SK-N-SH (cell line): ENCODE data around the gene SETBP1. TPM values are rescaled to one million over a fixed set of nuclear protein-coding genes. Genes with fewer than 3 reads are reported as not detected.

Experiments used
- CTCF ChIA-PET: fragments of 300-600, 350-600 bp; formaldehyde crosslinking; extraction: SDS; loops from one replicate; lab custom pipeline; 2021; lab: Yijun Ruan, JAX
- POLR2A ChIA-PET: fragments of 350-600 bp; sonication (Branson Sonifier 250); formaldehyde crosslinking; extraction: SDS; loops from one replicate; lab custom pipeline; 2020; ENCODE audit warnings: antibody characterized with exemption, inconsistent platforms; lab: Yijun Ruan, JAX
- DNase-seq: peaks from one replicate; pipeline ENCODE4 v3.0.0; 2012
- H2AFZ ChIP-seq: fragments of 200-600 bp; sonication (generic); 2 replicates; pipeline ENCODE4 v1.8.1; 2016; ENCODE audit warnings: antibody characterized with exemption, mild to moderate bottlenecking, low read depth
- H3F3A ChIP-seq: fragments of 200-600 bp; sonication (generic); replicated peaks from 2 replicates; pipeline ENCODE3; 2016; ENCODE audit warnings: antibody characterized with exemption, mild to moderate bottlenecking; ENCODE audit not compliant: insufficient read depth
- H3K27ac ChIP-seq, 2 experiments: fragments of 200-500 bp in 1 of 2; fragments of 200-600 bp in 1 of 2; sonication (Bioruptor generic) in 1 of 2; sonication (generic), shearing (Covaris generic) in 1 of 2; 2 replicates each; pipeline versions ENCODE4 v1.5.1 to v1.6.1; 2014 to 2016; ENCODE audit warnings: low read depth in 2 of 2, inconsistent platforms in 1 of 2, low read length in 1 of 2, mild to moderate bottlenecking in 1 of 2, mixed read lengths in 1 of 2
- H3K27me3 ChIP-seq: fragments of 200-600 bp; sonication (generic), shearing (Covaris generic); 2 replicates; pipeline ENCODE4 v1.6.1; 2016; ENCODE audit warnings: mixed run types; ENCODE audit not compliant: insufficient read depth
- H3K36me3 ChIP-seq, 2 experiments: fragments of 200-500 bp in 1 of 2; fragments of 200-600 bp in 1 of 2; sonication (Bioruptor generic) in 1 of 2; sonication (generic) in 1 of 2; replicated peaks in 1 of 2; 2 replicates each; pipeline versions ENCODE3 to v1.5.1; 2014 to 2016; ENCODE audit warnings: low read length in 1 of 2, mild to moderate bottlenecking in 1 of 2; ENCODE audit not compliant: insufficient read depth in 2 of 2, control insufficient read depth in 1 of 2
- H3K4me1 ChIP-seq, 2 experiments: fragments of 200-500 bp in 1 of 2; fragments of 200-600 bp in 1 of 2; sonication (Bioruptor generic) in 1 of 2; sonication (generic), shearing (Covaris generic) in 1 of 2; 2 replicates each; pipeline versions ENCODE4 v1.5.1 to v1.6.1; 2014 to 2016; ENCODE audit warnings: low read depth in 1 of 2, low read length in 1 of 2, mixed run types in 1 of 2; ENCODE audit not compliant: insufficient read depth in 2 of 2, control insufficient read depth in 1 of 2
- H3K4me2 ChIP-seq: fragments of 200-600 bp; sonication (generic), shearing (Covaris generic); 2 replicates; pipeline ENCODE4 v1.6.1; 2017; ENCODE audit warnings: mixed run types
- H3K4me3 ChIP-seq, 2 experiments: fragments of 200-500 bp in 1 of 2; fragments of 200-600 bp in 1 of 2; sonication (Bioruptor generic) in 1 of 2; sonication (generic), shearing (Covaris generic) in 1 of 2; 2 replicates each; pipeline versions ENCODE4 v1.5.1 to v1.8.1; 2014 to 2016; ENCODE audit warnings: low read depth in 2 of 2, inconsistent platforms in 1 of 2, low read length in 1 of 2, mild to moderate bottlenecking in 1 of 2, mixed read lengths in 1 of 2, moderate library complexity in 1 of 2
- H3K79me2 ChIP-seq: fragments of 200-600 bp; sonication (generic); 2 replicates; pipeline ENCODE4 v1.8.1; 2017; ENCODE audit warnings: mild to moderate bottlenecking; ENCODE audit not compliant: insufficient read depth
- H3K9ac ChIP-seq: fragments of 200-600 bp; sonication (generic); 2 replicates; pipeline ENCODE4 v1.6.1; 2017; ENCODE audit warnings: mixed run types
- H3K9me2 ChIP-seq: fragments of 200-600 bp; sonication (generic); 2 replicates; pipeline ENCODE4 v1.6.1; 2017; ENCODE audit warnings: mixed run types
- H3K9me3 ChIP-seq: fragments of 200-600 bp; sonication (generic); 2 replicates; pipeline ENCODE4 v1.6.1; 2017; ENCODE audit warnings: mixed run types, mild to moderate bottlenecking, moderate library complexity
- H4K20me1 ChIP-seq: fragments of 200-600 bp; sonication (generic); 2 replicates; pipeline ENCODE4 v1.6.1; 2017; ENCODE audit warnings: mild to moderate bottlenecking, mixed run types; ENCODE audit not compliant: insufficient read depth
- CHD2 ChIP-seq: fragments of 150-350 bp; IDR thresholded peaks from 2 replicates; pipeline ENCODE4 v1.6.1; 2018; ENCODE audit warnings: low read length; ENCODE audit not compliant: partially characterized antibody
- EP300 ChIP-seq, 2 experiments: IDR thresholded peaks; 2 replicates each; pipeline versions ENCODE4 v1.4.0 to v1.6.1; 2012; ENCODE audit warnings: borderline replicate concordance in 1 of 2, low read depth in 1 of 2, low read length in 1 of 2
- FOSL2 ChIP-seq: IDR thresholded peaks from 2 replicates; pipeline ENCODE4 v1.4.0; 2012; ENCODE audit warnings: low read depth, mild to moderate bottlenecking, moderate library complexity, borderline replicate concordance
- MEF2A ChIP-seq: IDR thresholded peaks from 2 replicates; pipeline ENCODE4 v1.4.0; 2012; ENCODE audit warnings: low read depth, borderline replicate concordance
- MXI1 ChIP-seq: IDR thresholded peaks from 2 replicates; pipeline ENCODE4 v1.6.1; 2012; ENCODE audit warnings: mild to moderate bottlenecking, low read depth, low read length, improper control_type of control experiment
- NRF1 ChIP-seq: IDR thresholded peaks from 2 replicates; pipeline ENCODE4 v1.6.1; 2012; ENCODE audit warnings: low read depth, mild to moderate bottlenecking, low read length
- POLR2AphosphoS5 ChIP-seq: IDR thresholded peaks from 2 replicates; pipeline ENCODE4 v1.6.1; 2012; ENCODE audit warnings: low read depth, low read length
- RAD21 ChIP-seq: IDR thresholded peaks from 2 replicates; pipeline ENCODE4 v1.6.1; 2012; ENCODE audit warnings: mild to moderate bottlenecking, low read length
- WGBS: methylation state at CpG from one replicate; pipeline ENCODE4 v1.1.6; 2017; ENCODE audit warnings: low lambda C conversion rate; 5-methylcytosine and 5-hydroxymethylcytosine counted together
- polyA plus RNA-seq, 3 experiments: library from polyadenylated mRNA; depleted of rRNA; stranded (reverse); fragments of >200 nt; gene quantifications; 2 replicates each; pipeline ENCODE4 v1.2.3, GENCODE V29; 2012
- TF ChIP-seq, protein P1 (sequence below): IDR thresholded peaks from 2 replicates; pipeline ENCODE4 v1.4.0; 2012; ENCODE audit warnings: low read depth, borderline replicate concordance
- TF ChIP-seq, protein P2 (sequence below): IDR thresholded peaks from 2 replicates; pipeline ENCODE4 v1.6.1; 2012; ENCODE audit warnings: mild to moderate bottlenecking, low read depth, low read length, moderate library complexity

The SETBP1 gene
- polyA plus RNA-seq, 1 of the 3 experiments (the other 2 are of a cell fraction), result 3.0 TPM

DNA sequence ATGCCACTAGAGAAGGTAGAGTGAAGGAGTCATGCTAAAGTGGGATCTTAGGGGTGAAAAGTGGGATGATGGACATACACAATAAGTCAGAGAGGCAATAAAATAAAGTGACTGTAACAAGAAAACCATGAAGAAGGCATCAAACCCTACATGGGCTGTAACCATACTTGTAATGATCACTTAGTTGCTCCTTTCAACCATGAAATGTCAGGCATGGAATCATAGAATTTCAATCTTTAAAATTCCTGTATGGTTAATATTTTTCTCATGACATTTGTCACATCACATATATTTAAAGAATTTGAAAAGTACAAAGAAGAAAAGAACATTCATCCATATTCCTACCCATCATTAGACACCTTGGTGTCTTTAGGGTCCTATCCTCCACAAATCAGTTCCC is 20.9 kb upstream of the SETBP1 start (continued):
- TF ChIP-seq, protein P1, sequence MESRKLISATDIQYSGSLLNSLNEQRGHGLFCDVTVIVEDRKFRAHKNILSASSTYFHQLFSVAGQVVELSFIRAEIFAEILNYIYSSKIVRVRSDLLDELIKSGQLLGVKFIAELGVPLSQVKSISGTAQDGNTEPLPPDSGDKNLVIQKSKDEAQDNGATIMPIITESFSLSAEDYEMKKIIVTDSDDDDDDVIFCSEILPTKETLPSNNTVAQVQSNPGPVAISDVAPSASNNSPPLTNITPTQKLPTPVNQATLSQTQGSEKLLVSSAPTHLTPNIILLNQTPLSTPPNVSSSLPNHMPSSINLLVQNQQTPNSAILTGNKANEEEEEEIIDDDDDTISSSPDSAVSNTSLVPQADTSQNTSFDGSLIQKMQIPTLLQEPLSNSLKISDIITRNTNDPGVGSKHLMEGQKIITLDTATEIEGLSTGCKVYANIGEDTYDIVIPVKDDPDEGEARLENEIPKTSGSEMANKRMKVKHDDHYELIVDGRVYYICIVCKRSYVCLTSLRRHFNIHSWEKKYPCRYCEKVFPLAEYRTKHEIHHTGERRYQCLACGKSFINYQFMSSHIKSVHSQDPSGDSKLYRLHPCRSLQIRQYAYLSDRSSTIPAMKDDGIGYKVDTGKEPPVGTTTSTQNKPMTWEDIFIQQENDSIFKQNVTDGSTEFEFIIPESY, result no peak

DNA sequence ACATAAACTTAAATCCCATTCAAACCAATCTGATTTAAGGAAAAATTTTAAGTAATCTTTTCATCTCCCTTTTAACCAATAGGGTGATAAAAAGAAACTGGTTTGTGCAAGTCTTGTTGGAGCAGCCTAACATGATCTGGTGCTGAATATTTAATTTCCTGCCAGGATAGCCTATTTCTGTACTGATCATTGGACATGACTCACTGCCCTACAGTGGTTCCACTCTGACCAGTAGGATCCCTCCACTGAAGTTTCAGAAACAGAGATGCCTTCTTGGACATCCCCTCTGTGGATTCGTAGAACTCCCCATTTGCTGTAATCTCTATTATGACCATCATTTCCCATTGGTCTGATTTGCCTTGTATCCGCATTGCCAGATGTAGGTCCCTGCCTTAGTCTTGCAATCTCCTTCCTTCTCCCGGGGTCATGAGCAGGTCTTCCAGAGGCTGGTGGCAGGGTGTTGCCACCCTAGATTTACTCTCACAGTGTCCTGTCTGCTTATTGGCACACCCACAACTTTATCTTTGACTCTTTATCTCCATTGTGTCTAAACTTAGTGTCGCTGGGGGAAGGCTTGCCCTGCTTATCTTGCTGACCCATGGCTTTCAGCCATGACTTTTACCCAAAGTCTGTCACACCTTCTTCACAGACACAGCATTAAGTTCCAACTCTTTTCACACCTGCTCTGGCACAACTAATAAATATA is 12.3 kb upstream of the SETBP1 start:
- no peaks in the 10 kb centered on the region for H3K9me2 ChIP-seq
- H3K9ac ChIP-seq, result no peak overlapping the region
- CTCF ChIA-PET, result no interaction called here
- H3K4me1 ChIP-seq, result no peaks in the 10 kb centered on the region
- no peak overlapping the region for H2AFZ ChIP-seq
- no peaks in the 10 kb centered on the region for H3K9me3 ChIP-seq
- no peaks in the 10 kb centered on the region for H3F3A ChIP-seq
- no peak for DNase-seq
- H3K4me3 ChIP-seq, result no peak overlapping the region
- TF ChIP-seq NRF1 (no peak), MXI1 (no peak), CHD2 (no peak), POLR2AphosphoS5 (no peak), RAD21 (no peak), FOSL2 (no peak), EP300 (IDR thresholded peaks at IDR 0.05; ENCODE audit: borderline replicate concordance in 1 of 2, low read depth in 1 of 2, low read length in 1 of 2) (no peak), MEF2A (no peak)
- TF ChIP-seq, protein P2, sequence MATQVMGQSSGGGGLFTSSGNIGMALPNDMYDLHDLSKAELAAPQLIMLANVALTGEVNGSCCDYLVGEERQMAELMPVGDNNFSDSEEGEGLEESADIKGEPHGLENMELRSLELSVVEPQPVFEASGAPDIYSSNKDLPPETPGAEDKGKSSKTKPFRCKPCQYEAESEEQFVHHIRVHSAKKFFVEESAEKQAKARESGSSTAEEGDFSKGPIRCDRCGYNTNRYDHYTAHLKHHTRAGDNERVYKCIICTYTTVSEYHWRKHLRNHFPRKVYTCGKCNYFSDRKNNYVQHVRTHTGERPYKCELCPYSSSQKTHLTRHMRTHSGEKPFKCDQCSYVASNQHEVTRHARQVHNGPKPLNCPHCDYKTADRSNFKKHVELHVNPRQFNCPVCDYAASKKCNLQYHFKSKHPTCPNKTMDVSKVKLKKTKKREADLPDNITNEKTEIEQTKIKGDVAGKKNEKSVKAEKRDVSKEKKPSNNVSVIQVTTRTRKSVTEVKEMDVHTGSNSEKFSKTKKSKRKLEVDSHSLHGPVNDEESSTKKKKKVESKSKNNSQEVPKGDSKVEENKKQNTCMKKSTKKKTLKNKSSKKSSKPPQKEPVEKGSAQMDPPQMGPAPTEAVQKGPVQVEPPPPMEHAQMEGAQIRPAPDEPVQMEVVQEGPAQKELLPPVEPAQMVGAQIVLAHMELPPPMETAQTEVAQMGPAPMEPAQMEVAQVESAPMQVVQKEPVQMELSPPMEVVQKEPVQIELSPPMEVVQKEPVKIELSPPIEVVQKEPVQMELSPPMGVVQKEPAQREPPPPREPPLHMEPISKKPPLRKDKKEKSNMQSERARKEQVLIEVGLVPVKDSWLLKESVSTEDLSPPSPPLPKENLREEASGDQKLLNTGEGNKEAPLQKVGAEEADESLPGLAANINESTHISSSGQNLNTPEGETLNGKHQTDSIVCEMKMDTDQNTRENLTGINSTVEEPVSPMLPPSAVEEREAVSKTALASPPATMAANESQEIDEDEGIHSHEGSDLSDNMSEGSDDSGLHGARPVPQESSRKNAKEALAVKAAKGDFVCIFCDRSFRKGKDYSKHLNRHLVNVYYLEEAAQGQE, result no peak
- no peaks in the 10 kb centered on the region for H3K79me2 ChIP-seq
- H3K36me3 ChIP-seq, result no peaks in the 10 kb centered on the region
- POLR2A ChIA-PET, result no interaction called here
- no peak overlapping the region for H3K27ac ChIP-seq
- 84% methylated on average over 4 of the region's 4 CpGs for WGBS
- no peak overlapping the region for H3K4me2 ChIP-seq
- H4K20me1 ChIP-seq, result no peaks in the 10 kb centered on the region
- no peaks in the 10 kb centered on the region for H3K27me3 ChIP-seq
